Measurements from ENCODE around the gene SLC27A2. TPM values are rescaled to one million over a fixed set of nuclear protein-coding genes. Genes with fewer than 3 reads are reported as not detected.

Gene SLC27A2
- total RNA-seq, 1 donor from 2014 or later = 2.1 TPM

DNA sequence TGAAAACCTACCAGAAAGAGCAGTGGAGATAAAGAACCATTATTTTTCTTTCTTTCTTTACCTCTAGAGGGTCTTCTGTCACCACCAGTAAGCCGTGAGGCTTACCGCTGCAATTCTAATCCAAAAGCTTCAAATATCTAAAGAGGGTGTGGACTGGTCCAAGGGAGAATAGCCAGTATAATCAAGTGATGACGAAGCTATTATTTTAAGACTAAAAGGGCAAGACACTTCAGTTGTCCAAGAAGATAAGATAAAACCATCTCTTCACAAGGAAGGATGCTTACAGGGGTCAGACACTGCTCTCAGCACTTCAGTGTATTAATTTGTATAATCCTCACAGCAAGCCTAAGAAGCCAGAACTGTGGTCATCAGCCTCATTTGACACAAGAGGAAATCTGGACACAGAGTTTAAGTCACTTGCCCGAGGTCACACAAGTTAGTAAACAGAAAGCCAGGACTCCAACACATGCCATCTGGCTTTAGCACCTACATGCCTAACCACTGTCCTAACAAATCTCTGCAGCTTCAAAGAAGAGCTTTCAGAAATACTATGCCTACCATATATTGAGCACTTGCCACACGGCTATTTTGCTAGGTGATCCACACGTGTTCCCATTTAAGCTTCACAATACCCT lies 68.9 kb downstream of the SLC27A2 start:
- Mint-ChIP-seq H3K4me1 (peaks cover 4% of the 10 kb centered on the region), H3K9me3 (peaks cover 2% of the 10 kb centered on the region), H3K36me3 (no peaks in the 10 kb centered on the region), H3K27me3 (ENCODE audit: insufficient read depth, low read depth) (peaks cover 7% of the 10 kb centered on the region), H3K27ac (no peak overlapping the region), H3K4me3 (no peak overlapping the region)
- Histone ChIP-seq H3K9ac (no peak overlapping the region), H3K4me2 (no peak overlapping the region), H3K79me2 (ENCODE audit: low read depth) (no peaks in the 10 kb centered on the region), H3K36me3 (no peaks in the 10 kb centered on the region), H3K4me1 (no peaks in the 10 kb centered on the region), H3K4me3 (no peak overlapping the region), H3K27ac (no peak overlapping the region), H3K27me3 (no peaks in the 10 kb centered on the region), H3K9me3 (ENCODE audit: low read depth) (no peaks in the 10 kb centered on the region), H3F3A (ENCODE audit: low read depth) (no peaks in the 10 kb centered on the region), H2AFZ (replicated peaks) (no peak overlapping the region), H4K20me1 (ENCODE audit: low read depth) (no peaks in the 10 kb centered on the region)
- DNase-seq (ENCODE audit: low spot score) = no peak
- TF ChIP-seq EZH2 (IDR thresholded peaks at IDR 0.05) = no peak
- TF ChIP-seq, protein P1, sequence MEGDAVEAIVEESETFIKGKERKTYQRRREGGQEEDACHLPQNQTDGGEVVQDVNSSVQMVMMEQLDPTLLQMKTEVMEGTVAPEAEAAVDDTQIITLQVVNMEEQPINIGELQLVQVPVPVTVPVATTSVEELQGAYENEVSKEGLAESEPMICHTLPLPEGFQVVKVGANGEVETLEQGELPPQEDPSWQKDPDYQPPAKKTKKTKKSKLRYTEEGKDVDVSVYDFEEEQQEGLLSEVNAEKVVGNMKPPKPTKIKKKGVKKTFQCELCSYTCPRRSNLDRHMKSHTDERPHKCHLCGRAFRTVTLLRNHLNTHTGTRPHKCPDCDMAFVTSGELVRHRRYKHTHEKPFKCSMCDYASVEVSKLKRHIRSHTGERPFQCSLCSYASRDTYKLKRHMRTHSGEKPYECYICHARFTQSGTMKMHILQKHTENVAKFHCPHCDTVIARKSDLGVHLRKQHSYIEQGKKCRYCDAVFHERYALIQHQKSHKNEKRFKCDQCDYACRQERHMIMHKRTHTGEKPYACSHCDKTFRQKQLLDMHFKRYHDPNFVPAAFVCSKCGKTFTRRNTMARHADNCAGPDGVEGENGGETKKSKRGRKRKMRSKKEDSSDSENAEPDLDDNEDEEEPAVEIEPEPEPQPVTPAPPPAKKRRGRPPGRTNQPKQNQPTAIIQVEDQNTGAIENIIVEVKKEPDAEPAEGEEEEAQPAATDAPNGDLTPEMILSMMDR (IDR thresholded peaks at IDR 0.05) = no peak
- TF ChIP-seq EZH2phosphoT487 (IDR thresholded peaks at IDR 0.05) = no peak

DNA sequence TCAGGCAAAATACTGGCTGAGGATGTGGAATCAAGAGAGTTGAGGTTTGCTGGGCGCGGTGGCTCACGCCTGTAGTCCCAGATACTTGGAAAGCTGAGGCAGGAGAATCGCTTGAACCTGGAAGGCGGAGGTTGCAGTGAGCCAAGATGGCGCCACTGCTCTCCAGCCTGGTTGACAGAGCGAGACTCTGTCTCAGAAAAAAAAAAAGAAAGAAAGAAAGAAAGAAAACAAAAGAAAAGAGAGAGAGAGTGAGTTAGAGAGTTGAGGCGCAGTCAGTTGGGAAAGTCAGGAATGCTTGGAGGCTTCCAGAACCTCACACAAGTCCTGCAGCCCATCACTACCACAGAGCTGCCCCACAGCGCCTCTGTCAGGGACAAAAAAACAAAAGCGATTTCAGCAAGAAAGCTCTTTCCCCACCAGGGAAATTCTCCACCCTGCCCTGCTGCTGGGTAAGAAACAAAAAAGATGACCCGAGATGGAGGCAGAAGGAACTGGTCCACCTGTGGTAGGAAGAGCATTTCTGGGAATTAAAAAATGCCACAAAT lies 69.7 kb downstream of the SLC27A2 start:
- Histone ChIP-seq H3K4me2 (no peak overlapping the region), H3K36me3 (no peaks in the 10 kb centered on the region), H3K9me3 (ENCODE audit: low read depth) (no peaks in the 10 kb centered on the region), H3K9ac (no peak overlapping the region), H3K27ac (no peak overlapping the region), H3F3A (ENCODE audit: low read depth) (no peaks in the 10 kb centered on the region), H3K27me3 (no peaks in the 10 kb centered on the region), H3K4me1 (no peaks in the 10 kb centered on the region), H3K4me3 (no peak overlapping the region), H3K79me2 (ENCODE audit: low read depth) (no peaks in the 10 kb centered on the region), H2AFZ (replicated peaks) (peak overlapping the region; percentile 20), H4K20me1 (ENCODE audit: low read depth) (no peaks in the 10 kb centered on the region)
- Mint-ChIP-seq H3K36me3 (no peaks in the 10 kb centered on the region), H3K27me3 (ENCODE audit: insufficient read depth, low read depth) (peaks cover 7% of the 10 kb centered on the region), H3K4me3 (no peak overlapping the region), H3K27ac (no peak overlapping the region), H3K9me3 (peaks cover 2% of the 10 kb centered on the region), H3K4me1 (peaks cover 4% of the 10 kb centered on the region)
- no peak for DNase-seq (ENCODE audit: low spot score)
- no peak for TF ChIP-seq EZH2phosphoT487 (IDR thresholded peaks at IDR 0.05)
- no peak for TF ChIP-seq EZH2 (IDR thresholded peaks at IDR 0.05)
- TF ChIP-seq, protein P1 (IDR thresholded peaks at IDR 0.05) = no peak

DNA sequence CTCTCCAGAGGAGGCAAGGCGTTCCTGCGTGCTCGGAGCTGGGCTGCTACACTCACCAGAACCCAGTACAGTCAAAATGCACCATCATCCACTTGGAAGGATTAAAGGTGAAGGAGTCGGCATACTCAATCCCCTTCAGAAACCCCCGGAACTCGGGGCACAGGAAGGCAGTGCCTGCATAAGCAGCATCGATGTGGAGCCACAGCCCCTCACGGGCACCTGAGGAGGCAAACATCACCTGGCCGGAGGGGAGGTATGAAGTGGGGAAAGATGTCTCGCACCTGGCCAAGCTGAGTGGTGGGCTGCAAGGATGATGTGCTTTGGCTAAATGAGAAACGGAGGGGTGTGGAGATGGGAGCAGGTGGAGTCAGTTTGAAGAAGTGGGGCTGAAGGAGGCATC lies 70.6 kb downstream of the SLC27A2 start:
- no peak overlapping the region for H3K27ac ChIP-seq
- Mint-ChIP-seq H3K27me3 (ENCODE audit: insufficient read depth, low read depth) (peaks cover 7% of the 10 kb centered on the region), H3K27ac (no peak overlapping the region), H3K4me3 (no peak overlapping the region), H3K9me3 (peaks cover 2% of the 10 kb centered on the region), H3K36me3 (no peaks in the 10 kb centered on the region), H3K4me1 (peaks cover 4% of the 10 kb centered on the region)
- H4K20me1 ChIP-seq (ENCODE audit: low read depth) = no peaks in the 10 kb centered on the region
- no peaks in the 10 kb centered on the region for H3F3A ChIP-seq (ENCODE audit: low read depth)
- H2AFZ ChIP-seq (replicated peaks) = no peak overlapping the region
- H3K4me3 ChIP-seq = no peak overlapping the region
- no peak overlapping the region for H3K4me2 ChIP-seq
- no peak for TF ChIP-seq EZH2 (IDR thresholded peaks at IDR 0.05)
- no peak for TF ChIP-seq EZH2phosphoT487 (IDR thresholded peaks at IDR 0.05)
- TF ChIP-seq, protein P1 (IDR thresholded peaks at IDR 0.05) = no peak
- H3K36me3 ChIP-seq = no peaks in the 10 kb centered on the region
- H3K9me3 ChIP-seq (ENCODE audit: low read depth) = no peaks in the 10 kb centered on the region
- no peaks in the 10 kb centered on the region for H3K79me2 ChIP-seq (ENCODE audit: low read depth)
- H3K9ac ChIP-seq = no peak overlapping the region
- H3K27me3 ChIP-seq = no peaks in the 10 kb centered on the region
- DNase-seq (ENCODE audit: low spot score) = no peak
- no peaks in the 10 kb centered on the region for H3K4me1 ChIP-seq

Data from neural progenitor cell (in vitro differentiated cells).